NB4 (cell line): ENCODE results near the gene KDM4B.

ENCODE experiments used
- DNase-seq: peaks from one replicate; pipeline ENCODE4 v3.0.0; 2010; ENCODE audit warnings: low read depth
- H3K4me3 ChIP-seq: one replicate; pipeline ENCODE4 v1.5.1; 2011; ENCODE audit warnings: mild to moderate bottlenecking, low read depth, low read length, moderate library complexity
- MAX ChIP-seq: IDR thresholded peaks from 2 replicates; pipeline ENCODE4 v1.6.1; 2011; ENCODE audit warnings: low read depth, low read length
- MYC ChIP-seq: IDR thresholded peaks from 2 replicates; pipeline ENCODE4 v1.6.1; 2011; ENCODE audit warnings: low read depth, low read length
- POLR2A ChIP-seq: IDR thresholded peaks from 2 replicates; pipeline ENCODE4 v1.6.1; 2011; ENCODE audit warnings: mild to moderate bottlenecking; ENCODE audit not compliant: insufficient read length; ENCODE audit errors: extremely low read depth
- TF ChIP-seq, protein P1 (sequence below): IDR thresholded peaks from one replicate; pipeline ENCODE4 v1.5.1; 2012; ENCODE audit warnings: low read depth, low read length

Gene KDM4B

GRCh38 chr19:5173993-5174392, 205.1 kb downstream of the KDM4B start:
- H3K4me3 ChIP-seq, result no peak overlapping the region
- TF ChIP-seq MYC (no peak), POLR2A (no peak), MAX (no peak)
- TF ChIP-seq, protein P1, sequence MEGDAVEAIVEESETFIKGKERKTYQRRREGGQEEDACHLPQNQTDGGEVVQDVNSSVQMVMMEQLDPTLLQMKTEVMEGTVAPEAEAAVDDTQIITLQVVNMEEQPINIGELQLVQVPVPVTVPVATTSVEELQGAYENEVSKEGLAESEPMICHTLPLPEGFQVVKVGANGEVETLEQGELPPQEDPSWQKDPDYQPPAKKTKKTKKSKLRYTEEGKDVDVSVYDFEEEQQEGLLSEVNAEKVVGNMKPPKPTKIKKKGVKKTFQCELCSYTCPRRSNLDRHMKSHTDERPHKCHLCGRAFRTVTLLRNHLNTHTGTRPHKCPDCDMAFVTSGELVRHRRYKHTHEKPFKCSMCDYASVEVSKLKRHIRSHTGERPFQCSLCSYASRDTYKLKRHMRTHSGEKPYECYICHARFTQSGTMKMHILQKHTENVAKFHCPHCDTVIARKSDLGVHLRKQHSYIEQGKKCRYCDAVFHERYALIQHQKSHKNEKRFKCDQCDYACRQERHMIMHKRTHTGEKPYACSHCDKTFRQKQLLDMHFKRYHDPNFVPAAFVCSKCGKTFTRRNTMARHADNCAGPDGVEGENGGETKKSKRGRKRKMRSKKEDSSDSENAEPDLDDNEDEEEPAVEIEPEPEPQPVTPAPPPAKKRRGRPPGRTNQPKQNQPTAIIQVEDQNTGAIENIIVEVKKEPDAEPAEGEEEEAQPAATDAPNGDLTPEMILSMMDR, result no peak
- DNase-seq, result no peak

DNA sequence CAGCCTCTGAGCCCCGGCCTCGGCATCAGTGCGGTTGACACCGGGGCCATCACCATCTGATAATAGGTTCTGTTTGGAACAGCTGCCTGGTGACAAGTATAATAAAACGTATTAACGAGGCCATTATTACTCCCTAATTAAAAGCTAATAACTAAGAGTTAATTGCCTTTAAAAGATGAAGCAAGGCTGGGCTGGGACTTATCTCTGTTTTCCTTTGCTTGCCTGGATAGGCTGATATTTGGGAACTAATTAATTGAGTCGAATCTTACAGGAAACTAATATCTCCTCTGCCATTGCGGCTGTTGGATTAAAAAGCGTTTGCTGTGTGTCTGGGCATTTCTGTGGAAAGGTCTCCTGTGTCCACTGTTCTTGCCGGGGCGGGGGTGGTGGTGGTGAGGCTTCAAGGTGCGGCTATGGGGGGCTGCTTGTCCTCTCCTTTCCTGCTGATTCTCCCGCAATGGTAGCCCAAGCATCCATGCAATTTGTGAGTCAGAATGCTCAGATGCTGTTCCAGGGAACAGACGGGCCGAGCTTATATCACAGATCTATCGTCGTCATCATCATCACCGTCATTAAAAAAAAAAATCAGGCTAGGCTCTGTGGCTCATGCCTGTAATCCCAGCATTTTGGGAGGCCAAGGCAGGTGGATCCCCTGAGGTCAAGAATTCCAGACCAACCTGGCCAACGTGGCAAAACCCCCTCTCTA, 209.0 kb downstream of the KDM4B start:
- TF ChIP-seq POLR2A, result no peak
- no peak for TF ChIP-seq MAX
- TF ChIP-seq MYC, result no peak
- TF ChIP-seq, protein P1, result no peak
- H3K4me3 ChIP-seq, result no peak overlapping the region
- no peak for DNase-seq

DNA sequence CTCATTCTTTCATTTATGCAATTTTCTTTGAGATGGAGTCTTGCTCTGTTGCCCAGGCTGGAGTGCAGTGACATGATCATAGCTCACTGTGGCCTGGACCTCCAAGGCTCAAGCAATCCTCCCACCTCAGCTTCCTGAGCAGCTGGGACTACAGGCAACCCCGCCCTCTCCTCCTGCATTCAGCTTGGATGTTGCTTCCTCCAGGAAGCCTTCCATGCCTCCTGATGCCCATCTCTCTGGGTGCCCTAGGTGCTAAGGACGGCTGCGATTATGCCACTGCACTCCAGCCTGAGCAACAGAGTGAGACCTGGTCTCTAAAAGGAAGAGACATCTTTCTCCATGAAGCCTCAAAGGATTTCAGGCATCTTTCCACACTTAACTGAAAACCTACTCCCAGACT, 209.9 kb downstream of the KDM4B start:
- DNase-seq, result no peak
- no peak overlapping the region for H3K4me3 ChIP-seq
- TF ChIP-seq MAX (no peak), POLR2A (no peak), MYC (no peak)
- TF ChIP-seq, protein P1, result no peak

- DNase-seq, result no peak
- TF ChIP-seq MAX (no peak), MYC (no peak), POLR2A (no peak)
- TF ChIP-seq, protein P1, result no peak
- no peak overlapping the region for H3K4me3 ChIP-seq
Measured at GRCh38 chr19:5179256-5179655, 210.3 kb downstream of the KDM4B start.

DNA sequence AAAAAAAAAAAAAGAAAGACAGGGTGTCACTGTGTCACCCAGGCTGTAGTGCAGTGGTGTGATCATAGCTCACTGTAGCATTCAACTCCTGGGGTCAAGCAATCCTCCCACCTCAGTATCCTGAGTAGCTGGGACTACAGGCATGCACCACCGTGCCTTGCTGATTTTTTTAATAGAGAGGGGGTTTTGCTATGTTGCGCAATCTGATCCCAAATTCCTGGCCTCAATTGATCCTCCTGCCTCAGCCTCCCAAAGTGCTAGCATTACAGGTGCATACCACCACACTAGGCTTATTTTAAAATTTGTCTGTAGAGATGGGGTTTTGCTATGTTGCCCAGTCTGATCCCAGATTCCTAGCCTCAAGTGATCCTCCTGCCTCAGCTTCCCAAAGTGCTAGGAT, 212.4 kb downstream of the KDM4B start:
- no peak for DNase-seq
- TF ChIP-seq POLR2A, result no peak
- H3K4me3 ChIP-seq, result no peak overlapping the region

GRCh38 chr19:5182751-5183150, 213.8 kb downstream of the KDM4B start:
- DNase-seq, result no peak
- TF ChIP-seq, protein P1, result no peak
- TF ChIP-seq POLR2A (no peak), MYC (no peak), MAX (no peak)
- H3K4me3 ChIP-seq, result no peak overlapping the region
